Measurements from ENCODE around the gene MAOB. TPM values are rescaled to one million over a fixed set of nuclear protein-coding genes. Genes with fewer than 3 reads are reported as not detected.

MAOB gene
- total RNA-seq, 1 experiment from 2014 or later: 0.74 TPM

DNA sequence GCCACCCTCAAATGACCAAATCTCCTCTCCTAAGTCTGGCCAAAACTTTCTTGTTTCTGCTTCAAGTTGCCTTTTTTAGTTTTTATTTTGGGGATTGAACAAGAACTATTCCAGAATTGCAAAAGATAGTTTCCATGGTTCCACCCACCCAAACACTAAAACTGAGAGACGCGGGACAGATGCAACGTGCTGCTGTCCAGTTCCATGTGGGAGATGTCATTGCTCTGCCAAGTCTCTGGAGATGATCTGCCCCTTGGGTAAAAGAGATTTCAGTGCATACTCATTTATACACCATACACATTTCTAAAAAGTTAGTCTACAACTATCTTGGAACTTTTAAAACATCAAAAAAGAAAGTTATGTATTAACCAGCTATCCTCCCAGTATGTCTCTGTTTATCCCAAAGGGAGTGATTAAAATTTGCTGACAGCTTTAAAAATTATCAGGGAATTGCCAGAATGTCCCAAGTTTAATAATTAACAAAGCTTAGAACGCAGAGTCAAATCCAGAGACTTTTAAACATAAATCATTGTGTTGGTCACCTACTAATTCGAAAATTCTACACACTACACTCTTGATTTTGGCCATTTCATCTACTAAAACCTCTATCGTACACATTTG, 3.2 kb downstream of the MAOB start (continued):
- TF ChIP-seq ZNF532 (CRISPR knock-in tag; IDR thresholded peaks at IDR 0.05; ENCODE audit: borderline replicate concordance) (no peak), PRRX2 (CRISPR knock-in tag; IDR thresholded peaks at IDR 0.05) (no peak), CREM (CRISPR knock-in tag; IDR thresholded peaks at IDR 0.05) (no peak), TEAD1 (CRISPR knock-in tag; IDR thresholded peaks at IDR 0.05) (no peak), IRF2 (CRISPR knock-in tag; IDR thresholded peaks at IDR 0.05; ENCODE audit: borderline replicate concordance, low read depth) (no peak), NR2C2 (CRISPR knock-in tag; IDR thresholded peaks at IDR 0.05) (no peak)
- TF ChIP-seq, protein P1, sequence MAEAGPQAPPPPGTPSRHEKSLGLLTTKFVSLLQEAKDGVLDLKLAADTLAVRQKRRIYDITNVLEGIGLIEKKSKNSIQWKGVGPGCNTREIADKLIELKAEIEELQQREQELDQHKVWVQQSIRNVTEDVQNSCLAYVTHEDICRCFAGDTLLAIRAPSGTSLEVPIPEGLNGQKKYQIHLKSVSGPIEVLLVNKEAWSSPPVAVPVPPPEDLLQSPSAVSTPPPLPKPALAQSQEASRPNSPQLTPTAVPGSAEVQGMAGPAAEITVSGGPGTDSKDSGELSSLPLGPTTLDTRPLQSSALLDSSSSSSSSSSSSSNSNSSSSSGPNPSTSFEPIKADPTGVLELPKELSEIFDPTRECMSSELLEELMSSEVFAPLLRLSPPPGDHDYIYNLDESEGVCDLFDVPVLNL (CRISPR knock-in tag; IDR thresholded peaks at IDR 0.05; ENCODE audit: borderline replicate concordance, low read depth): no peak

GRCh38 chrX:43876680-43877079, 5.6 kb downstream of the MAOB start:
- TF ChIP-seq PRRX2 (CRISPR knock-in tag; IDR thresholded peaks at IDR 0.05) (no peak), SMAD3 (CRISPR knock-in tag; IDR thresholded peaks at IDR 0.05; ENCODE audit: borderline replicate concordance) (no peak), ZBTB21 (CRISPR knock-in tag; IDR thresholded peaks at IDR 0.05; ENCODE audit: borderline replicate concordance) (no peak), FOXP1 (CRISPR knock-in tag; IDR thresholded peaks at IDR 0.05; ENCODE audit: borderline replicate concordance) (no peak)
- Mint-ChIP-seq H3K27ac (no peak overlapping the region), H3K4me3 (no peak overlapping the region), H3K27me3 (ENCODE audit: low read depth) (peaks cover 15% of the 10 kb centered on the region), H3K36me3 (no peaks in the 10 kb centered on the region), H3K9me3 (no peaks in the 10 kb centered on the region), H3K4me1 (no peaks in the 10 kb centered on the region)
- DNase-seq (ENCODE audit: low spot score) (no peak), ATAC-seq (no peak)
- CTCF ChIA-PET: no interaction called here
- POLR2A ChIA-PET: no interaction called here

DNA sequence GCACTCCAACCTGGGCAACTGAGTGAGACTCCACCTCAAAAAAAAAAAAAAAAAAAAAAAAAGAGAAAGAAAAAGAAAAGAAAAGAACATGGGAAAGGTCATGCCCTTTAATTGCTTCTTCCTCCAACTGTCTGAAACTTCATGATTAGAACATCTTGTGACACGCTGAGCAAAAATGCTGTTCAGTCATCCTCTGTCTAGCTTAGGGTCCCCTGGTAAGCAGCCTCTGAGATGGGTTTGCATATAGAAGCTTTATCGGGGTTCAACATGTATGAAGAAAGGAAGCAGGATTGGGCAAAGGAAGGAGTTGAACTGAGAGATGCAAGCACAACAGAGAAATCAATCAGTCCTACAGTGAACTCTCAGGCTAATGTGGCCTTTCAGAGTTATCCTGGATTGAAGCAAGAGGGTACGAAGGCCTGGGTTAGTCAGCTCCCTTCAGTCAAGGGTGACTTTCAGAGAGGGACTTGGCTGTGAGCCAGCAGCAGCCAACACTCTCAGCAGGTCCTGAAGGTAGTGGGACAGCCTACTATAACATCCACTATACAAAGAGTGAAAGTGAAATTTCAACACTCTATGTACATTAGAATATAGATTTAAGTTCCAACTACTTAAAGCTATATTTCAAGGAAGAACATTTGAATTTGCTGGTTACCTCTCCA, 11.4 kb downstream of the MAOB start:
- Mint-ChIP-seq H3K36me3 (no peaks in the 10 kb centered on the region), H3K9me3 (no peaks in the 10 kb centered on the region), H3K4me3 (no peak overlapping the region), H3K27ac (no peak overlapping the region), H3K4me1 (no peaks in the 10 kb centered on the region), H3K27me3 (ENCODE audit: low read depth) (no peaks in the 10 kb centered on the region)
- ATAC-seq (no peak), DNase-seq (ENCODE audit: low spot score) (no peak)
- CTCF ChIA-PET: no interaction called here
- POLR2A ChIA-PET: no interaction called here
- TF ChIP-seq, protein P2, sequence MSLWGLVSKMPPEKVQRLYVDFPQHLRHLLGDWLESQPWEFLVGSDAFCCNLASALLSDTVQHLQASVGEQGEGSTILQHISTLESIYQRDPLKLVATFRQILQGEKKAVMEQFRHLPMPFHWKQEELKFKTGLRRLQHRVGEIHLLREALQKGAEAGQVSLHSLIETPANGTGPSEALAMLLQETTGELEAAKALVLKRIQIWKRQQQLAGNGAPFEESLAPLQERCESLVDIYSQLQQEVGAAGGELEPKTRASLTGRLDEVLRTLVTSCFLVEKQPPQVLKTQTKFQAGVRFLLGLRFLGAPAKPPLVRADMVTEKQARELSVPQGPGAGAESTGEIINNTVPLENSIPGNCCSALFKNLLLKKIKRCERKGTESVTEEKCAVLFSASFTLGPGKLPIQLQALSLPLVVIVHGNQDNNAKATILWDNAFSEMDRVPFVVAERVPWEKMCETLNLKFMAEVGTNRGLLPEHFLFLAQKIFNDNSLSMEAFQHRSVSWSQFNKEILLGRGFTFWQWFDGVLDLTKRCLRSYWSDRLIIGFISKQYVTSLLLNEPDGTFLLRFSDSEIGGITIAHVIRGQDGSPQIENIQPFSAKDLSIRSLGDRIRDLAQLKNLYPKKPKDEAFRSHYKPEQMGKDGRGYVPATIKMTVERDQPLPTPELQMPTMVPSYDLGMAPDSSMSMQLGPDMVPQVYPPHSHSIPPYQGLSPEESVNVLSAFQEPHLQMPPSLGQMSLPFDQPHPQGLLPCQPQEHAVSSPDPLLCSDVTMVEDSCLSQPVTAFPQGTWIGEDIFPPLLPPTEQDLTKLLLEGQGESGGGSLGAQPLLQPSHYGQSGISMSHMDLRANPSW (CRISPR knock-in tag; conservative IDR thresholded peaks at IDR 0.05; ENCODE audit: low read depth): no peak
- TF ChIP-seq, protein P1 (CRISPR knock-in tag; IDR thresholded peaks at IDR 0.05; ENCODE audit: borderline replicate concordance, low read depth): no peak
- TF ChIP-seq KAT7 (CRISPR knock-in tag; IDR thresholded peaks at IDR 0.05; ENCODE audit: borderline replicate concordance): no peak
